ENCODE measurements around the gene ESRRG. TPM values are rescaled to one million over a fixed set of nuclear protein-coding genes. Genes with fewer than 3 reads are reported as not detected.
"Not testable (repeated sequence)": the region's sequence is repeated elsewhere in the genome, so short reads cannot be mapped to it uniquely, and the experiment has no call there.

ESRRG gene
- total RNA-seq, 1 experiment from 2014 or later, result not detected

DNA sequence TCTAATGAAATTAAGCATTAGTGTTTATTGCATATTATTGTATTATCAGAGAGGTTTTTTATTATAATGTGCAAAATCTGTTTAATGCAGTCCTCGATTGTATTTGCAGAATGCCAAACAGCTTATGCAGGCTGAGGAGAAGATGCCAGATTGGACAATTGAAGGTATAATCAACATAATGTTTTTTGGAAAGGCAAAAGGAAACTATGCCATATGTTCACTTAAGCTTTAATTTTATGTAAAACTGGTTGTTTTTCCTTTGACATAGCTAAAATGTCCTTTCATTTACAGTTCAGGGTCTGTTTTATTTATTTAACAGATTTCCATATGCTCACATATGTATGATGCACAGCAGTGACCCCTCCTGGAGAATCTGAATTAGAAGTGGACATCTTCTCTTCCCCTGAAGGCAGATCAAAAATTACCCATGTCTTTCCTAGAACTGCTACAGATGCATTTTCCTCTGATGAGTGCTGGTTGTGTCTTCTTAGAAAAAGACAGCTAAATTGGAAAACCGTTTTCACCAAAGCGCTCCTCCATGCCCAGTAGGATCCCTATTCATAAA lies 156.5 kb downstream of the ESRRG start:
- DNase-seq (ENCODE audit: low read depth), result peak; percentile 1

DNA sequence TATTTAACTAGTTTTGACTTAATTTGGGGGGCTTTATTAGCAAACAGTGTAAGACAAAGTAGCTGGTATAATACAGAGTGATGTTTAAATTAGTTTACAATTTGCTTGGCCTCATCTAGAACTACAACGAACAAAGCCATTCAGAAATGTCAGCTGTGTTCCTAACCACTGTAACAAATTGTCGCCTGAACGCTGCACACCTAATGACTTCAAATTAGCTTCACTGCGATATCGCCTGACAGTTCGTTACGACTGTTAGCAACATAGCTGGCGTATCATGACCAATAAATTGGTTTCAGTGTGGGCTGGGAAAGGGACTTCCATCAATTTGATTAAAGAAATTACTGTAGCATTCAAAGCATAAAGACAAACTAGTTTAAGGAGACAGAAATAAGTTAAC lies 160.1 kb downstream of the ESRRG start:
- no peak for DNase-seq (ENCODE audit: low read depth)

DNA sequence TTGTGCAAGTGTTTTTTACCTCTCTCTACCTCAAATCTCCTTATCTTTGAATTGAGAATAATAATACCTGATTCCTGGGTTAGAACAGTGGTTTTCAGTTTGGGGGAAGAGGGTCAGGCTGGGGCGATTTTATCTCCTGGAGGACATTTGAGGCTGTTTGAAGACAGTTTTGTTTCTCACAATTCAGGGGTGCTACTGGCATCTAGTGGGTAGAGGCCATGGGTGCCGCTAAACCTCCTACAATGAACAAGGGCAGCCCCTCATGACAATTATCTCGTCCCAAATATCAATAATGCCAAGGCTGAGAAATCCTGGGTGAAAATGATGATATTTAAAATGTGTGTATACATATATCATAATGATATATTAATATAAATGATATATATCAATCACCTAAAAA lies 160.8 kb downstream of the ESRRG start:
- no peak for DNase-seq (ENCODE audit: low read depth)

DNA sequence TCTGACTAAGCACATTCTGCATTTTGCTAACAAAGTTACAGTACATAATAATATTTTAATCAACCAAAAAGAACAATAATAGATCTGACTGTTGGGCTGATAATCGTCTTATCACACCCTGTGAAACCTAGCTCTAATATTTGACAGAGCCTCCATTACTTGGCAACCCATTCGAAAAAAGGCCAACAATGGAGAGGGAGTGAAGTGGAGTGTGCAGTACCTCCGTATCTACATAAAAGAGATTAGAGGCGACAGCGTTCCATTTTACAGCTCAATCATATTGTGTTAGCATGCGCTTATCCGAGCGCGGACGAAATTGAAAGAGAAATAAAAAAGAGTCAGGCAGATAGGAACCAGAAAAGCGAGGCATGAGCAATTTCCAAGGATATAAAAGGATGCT lies 162.7 kb downstream of the ESRRG start:
- no peak for DNase-seq (ENCODE audit: low read depth)

DNA sequence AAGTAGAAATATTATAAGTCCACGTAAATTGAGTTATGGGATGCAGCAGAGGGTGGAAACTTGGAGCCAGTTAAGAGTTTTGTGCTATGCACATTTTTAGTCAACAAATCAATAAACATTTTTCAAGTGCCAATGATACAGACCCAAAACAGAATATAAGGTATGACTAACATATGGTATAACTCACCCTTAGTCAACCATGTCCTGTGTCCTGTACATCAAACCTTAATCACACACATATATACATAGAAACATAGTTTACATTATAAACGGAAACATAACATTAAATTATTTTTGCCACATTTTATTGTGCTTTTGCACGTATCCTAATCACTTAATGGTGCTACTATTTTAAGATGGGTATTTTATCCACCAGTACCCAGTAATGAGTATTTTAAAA lies 163.9 kb downstream of the ESRRG start:
- DNase-seq (ENCODE audit: low read depth), result no peak

DNA sequence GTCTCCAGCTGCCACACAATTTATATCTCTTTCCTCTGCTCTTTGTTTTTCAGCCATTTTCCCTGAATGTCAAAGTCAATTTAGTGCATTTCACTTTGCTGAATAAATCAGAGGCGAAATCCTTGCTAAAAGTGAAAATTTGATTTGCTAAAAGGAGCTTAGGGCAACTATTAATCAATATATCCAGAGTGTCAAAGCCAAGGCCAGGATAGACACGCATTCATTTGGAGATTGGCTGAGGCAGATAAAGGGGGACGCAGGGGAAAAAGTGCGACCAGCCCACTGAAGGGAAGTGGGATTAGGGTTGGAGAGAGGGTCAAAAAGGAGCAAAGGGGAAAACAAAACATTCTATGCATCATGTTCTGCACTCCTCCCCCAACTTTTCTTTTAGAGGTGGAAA lies 167.6 kb downstream of the ESRRG start:
- DNase-seq (ENCODE audit: low read depth), result no peak

DNA sequence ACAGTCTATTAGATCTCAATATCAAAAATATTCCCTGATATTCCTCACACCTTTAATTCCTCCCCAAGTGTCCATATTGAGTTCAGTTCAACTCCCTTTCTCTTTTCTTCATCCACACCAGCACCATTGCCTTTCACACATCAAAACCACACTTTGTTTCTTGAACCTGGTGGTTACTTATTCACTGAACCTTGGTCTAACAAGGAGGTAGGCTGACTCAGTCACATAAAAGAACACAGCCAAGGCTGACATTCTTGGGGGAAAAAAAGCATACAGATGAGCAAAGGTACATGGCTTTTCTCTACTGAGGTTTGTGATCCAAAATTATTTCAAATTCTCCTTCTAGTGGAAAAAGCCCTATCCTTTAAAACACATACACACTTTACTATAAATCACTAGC lies 168.3 kb downstream of the ESRRG start:
- DNase-seq (ENCODE audit: low read depth), result no peak

DNA sequence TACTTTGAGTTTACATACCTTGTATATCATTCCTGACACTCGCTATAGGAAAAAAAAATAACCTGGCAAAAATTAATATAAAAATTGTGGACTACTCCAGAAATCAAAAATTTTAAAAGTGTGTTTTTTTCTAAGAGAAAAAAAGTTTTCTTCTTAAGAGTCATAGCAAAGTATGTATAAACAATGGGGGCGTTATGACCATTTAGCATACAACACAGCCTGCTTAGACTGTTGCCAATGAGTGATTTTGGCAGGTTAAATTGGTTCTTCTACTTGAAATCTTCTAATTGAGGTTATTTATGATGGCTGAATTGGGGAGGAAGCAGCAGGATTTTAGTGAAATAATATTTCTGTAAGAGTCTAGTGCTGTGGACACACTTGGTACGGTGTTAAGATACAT lies 169.5 kb downstream of the ESRRG start:
- DNase-seq (ENCODE audit: low read depth), result no peak

DNA sequence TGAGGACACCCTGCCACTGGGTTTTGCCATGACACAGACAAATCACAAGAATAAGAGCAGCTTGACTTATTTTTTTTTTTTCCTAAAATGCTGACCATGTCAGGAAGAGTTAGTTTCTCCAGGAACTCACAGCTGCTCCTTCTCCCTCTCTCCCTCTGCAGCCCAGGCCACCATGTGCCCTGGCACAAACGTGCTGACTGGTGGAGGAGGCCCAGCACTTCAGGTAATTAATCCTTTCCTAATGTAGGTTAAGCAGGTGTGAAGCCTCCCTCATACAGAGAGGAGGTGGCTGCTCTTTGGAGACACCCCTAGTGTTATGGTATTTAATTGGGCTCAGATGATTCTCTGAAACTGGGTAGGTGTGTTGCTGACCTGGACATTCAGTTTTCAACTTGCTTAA lies 170.2 kb downstream of the ESRRG start:
- DNase-seq (ENCODE audit: low read depth), result no peak

DNA sequence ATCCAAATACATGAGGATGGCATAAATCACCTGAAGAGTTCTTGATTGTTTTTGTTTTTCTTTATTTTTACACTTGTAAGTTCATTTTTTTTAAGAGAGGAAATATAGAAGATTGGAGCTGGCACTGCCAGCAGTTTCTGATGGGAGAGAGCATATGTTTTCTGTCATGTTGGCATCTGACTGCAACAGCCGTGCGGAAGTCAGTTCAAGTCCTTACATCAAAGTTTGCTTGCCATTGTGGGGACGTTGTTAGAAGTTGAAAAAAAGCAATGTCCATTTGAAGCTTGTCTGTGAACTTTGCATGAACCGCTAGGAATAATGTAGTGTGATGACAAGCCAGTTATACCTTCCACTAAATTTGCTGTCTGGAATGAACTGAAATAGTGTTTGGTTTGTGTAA lies 173.4 kb downstream of the ESRRG start:
- DNase-seq (ENCODE audit: low read depth), result no peak

DNA sequence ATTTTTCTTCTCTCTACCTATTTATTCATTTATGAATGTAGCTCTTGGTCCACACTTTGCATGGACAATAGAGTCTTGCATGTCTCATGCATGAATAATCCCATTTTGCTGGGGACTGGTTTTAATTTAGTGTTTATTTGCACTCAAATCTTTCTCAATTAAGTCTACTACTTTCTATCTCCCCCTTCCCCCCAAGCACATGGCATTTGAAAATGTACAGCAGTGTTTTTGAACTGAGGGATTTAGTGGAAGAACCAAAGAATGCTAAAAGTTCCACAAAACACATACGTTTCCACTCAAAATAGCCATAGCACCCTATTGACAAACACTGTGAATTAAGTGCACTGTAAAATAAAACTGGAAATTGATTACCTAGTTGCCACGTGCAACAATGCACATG lies 180.5 kb downstream of the ESRRG start:
- no peak for DNase-seq (ENCODE audit: low read depth)

DNA sequence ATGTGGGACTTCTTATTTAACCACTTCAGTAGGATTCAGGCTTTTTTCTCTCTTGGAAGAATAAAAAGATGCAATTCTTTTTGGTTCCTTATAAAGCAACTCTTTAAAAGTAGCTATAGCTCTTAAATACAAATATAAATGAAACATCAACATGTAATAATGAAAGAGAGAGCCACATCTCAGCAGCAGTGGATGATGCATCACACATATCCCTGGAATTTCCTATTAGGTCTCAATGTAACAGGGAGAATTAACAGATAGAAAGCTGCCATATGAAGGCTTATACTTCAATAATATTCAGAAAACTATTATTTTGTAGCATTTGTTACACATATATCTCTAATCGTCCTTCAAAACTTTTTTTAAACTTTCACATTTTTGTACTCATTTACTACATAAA lies 181.0 kb downstream of the ESRRG start:
- no peak for DNase-seq (ENCODE audit: low read depth)

DNA sequence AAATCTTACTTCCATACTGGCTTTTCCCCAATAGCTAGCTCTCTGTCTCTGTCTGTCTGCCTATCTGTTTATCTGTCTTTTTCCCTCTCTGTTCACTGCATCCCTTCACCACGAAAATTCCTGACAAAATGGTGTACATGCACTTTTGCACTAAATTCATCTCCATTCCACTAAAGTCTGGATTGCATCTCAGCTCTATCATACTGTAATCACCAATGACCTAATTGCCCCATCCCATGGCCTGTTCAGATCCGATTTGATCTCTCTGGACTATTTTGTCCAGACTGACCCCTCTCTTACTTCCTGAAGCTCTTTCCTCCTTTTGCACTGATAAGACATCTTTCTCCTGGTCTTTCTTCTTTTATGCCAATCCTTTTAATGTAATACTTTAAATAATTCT lies 187.5 kb downstream of the ESRRG start:
- no peak for DNase-seq (ENCODE audit: low read depth)

DNA sequence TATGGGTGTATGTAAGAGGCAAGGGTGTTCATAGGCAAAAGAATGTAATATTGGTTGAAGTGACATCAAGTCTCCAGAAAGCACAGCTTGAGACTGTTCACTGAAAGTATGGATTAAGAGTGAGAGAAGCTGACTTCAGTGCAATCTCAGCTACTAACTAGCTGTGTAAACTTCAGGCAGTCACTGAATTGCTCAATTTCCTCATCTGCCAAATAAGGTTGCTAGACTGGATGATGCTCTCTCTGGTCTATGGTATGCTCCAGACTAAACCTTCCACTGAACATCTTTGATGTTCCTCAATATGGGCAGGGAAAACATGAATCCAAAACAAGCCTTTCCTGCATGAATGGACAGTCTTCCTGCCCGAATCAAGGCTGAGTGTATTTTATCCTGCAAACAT lies 188.2 kb downstream of the ESRRG start:
- DNase-seq (ENCODE audit: low read depth), result no peak

DNA sequence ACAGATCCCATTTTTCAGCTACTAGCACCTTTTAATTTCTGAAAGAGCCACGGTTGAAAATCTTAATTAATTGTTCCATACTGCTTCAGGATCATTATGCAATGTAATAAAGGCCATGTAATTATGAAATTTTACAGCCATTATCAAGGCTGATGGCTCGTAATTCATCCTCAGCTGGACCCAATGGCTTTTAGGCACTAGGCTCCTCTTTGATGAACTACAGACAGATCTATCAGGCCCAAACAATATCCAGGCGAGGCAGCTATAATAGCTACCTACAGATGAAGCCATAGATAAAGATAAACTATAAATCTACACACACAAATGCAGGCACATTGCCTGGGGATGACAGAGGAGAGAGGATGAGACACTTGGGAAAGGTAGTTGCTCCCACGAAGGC lies 189.5 kb downstream of the ESRRG start:
- DNase-seq (ENCODE audit: low read depth), result no peak

DNA sequence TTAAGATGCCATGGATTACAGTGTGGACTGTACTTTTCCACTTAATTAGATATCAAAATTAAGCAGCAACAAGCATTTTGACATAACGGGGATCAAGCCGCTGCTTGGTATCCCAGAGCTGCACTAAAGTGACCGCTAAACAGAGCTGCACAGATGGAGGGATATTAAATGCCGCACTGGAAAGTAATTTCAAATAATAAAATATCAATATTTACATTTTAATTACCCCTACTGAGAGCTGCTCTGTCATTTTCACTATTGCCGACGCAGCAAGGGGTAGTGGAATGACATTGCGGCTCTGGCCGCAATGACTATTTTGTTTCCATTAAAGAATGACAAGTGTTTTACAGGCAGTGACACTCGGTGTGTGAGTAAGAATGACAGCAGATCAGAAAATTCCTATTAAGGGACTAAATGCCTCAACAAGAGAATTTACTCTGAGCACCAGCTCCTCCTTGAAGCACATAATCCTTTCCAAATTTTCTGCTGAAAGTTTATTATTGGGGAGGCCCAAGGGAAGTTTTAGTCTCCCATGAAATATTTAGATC lies 190.9 kb downstream of the ESRRG start:
- DNase-seq (ENCODE audit: low read depth), result no peak

DNA sequence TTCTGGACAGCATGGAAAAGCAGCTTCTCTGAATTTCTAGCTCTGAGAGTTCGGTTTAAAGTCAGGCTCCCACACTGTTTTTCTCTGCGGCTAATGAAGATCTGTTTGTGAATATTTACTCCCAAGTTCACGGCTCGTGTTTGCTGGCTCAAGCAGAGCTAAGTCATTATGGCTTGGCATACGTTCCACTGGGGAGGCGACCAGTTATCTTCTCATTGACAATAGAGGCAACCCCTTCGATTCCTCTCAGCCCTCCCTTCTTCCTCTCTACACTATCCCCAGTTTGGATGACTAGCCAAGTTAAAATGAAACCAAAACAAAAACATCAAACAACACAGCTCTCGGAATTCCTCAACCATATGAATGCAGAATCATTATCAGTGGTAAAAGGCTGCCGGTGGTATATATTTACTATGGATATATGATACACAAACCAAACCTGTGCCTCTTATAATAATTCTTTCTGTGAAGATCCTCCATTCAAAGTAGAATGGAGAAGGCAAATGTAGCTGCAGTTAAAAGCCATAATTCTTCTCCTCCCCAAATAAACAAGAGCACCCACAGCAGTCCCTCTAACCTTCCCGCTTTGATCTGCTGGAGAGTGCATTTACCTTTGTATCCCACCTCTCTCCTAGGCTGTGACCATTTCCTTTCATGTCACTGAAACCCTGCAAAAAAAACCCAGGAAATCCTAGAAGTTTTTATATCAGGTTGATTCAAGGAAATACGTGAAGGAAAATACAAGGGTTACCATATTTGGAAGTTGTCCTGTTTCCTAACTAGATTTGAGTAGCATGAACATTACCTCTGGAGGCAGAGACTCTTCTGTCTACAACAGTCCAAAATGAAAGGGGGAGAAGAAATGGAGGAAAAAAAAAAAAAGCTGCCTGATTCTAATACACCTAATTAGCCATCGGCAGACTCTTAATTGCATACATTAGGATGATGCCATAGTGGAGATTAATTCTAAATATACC lies 191.7 kb downstream of the ESRRG start:
- DNase-seq (ENCODE audit: low read depth), result peak; percentile 32

DNA sequence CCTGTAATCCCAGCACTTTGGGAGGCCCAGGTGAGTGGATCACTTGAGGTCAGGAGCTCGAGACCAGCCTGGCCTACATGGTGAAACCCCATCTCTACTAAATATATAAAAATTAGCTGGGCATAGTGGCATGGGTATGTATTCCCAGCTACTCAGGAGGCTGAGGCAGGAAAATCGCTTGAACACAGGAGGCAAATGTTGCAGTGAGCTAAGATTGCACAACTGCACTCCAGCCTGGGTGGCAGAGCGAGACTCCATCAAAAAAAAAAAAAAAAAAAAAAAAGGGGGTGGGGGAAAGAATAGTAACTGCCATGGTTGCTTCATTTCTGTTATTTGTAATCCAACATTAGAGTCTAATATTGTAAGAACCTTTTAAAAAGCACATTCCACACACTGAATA lies 193.4 kb downstream of the ESRRG start:
- not testable (repeated sequence) for DNase-seq (ENCODE audit: low read depth)

DNA sequence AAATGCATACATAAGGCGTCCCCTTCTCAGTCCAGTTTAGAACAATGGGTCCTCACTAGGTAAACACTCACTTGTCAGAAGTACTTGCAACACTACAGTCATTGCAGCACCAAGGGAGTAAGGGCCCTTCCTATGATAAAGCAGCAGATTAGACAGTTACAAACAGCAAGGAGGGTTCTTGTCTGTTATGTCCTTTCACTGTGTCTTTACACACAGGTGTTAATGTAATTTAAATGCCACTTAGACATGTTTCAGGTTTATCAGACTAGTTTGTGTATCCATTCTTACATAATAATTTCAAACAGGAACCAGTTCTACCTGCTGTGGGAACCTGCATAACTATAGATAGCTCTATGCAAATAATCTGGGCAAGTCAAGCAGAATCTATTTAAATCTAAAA lies 194.4 kb downstream of the ESRRG start:
- DNase-seq (ENCODE audit: low read depth), result no peak

DNA sequence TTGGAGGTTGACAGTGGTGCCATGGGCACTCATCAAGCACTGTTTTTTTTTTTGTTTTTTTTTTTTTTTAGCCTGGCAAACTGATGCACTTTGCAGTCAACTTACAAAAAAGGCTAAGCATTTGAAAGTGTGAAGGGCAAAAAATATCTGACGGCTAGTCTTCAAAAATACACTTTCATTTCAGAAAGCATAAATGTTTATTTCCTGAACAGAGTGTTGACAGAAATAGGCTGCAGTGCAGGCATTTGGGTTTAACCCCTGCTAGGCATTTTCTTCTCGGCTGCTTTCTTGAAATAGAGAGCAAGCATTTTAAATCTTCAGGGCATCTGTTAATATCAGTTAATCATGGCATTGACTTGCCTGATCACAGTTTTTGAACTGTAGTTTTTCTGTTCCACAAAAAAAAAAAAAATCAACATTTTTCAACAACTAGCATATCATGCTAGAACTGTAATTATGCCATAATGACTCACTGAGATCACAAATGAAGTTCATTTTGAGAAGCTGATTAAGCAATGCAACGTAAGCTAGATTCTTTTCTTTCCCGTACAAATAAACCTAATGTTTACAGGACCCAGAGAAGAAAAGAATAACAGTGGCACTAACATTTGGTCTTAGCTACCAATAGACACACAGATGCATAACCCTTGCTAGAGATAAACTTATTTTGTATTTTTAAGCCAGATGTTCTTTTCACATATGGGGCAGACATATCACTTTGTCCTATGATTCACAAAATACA lies 199.6 kb downstream of the ESRRG start:
- DNase-seq (ENCODE audit: low read depth), result no peak

DNA sequence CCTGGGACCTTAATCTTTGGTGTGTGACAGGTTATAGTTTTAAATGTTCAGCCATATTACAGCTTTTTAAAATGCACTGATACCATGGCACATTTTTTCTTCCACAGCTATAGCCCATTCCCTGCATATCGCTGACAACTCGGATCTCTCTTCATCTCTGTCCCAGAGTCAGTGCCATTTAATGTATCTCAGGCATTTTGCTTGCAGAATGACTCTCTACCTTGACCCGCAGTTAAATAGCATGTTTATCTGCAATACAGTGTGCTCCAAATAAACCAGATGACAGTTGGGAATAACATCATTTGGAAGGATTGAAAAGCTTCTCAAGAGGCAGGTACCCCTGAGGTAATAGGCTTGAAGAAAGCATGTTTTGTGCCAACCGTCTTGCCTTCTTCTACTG lies 200.2 kb downstream of the ESRRG start:
- DNase-seq (ENCODE audit: low read depth), result no peak

DNA sequence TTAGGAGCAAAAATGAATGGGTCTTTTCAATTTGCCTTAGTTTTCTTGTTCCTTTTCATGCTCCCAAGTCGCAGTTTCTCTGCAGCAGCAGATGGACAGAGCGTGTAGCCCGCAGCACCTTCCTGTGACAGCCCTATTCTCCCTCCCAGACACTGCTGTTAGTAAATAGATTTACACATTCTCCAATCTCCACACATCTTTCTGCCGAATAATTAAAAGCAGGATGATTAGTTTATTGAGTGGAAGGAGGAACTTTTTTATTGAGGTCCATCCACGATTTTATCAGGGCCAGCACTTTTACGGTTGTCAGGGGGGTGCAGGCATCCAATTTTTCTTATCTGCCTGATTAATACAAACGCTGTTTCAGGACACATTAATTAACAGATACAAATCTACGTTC lies 201.8 kb downstream of the ESRRG start:
- no peak for DNase-seq (ENCODE audit: low read depth)

All from RPMI7951 (cell line).